SU-DHL-6 (cell line): ENCODE results near the gene ID1.

Experiments
- EZH2phosphoT487 ChIP-seq: fragments of 200-600 bp; sonication (generic), shearing (Covaris generic); conservative IDR thresholded peaks from 2 replicates; pipeline ENCODE4 v1.6.1; 2018; ENCODE audit warnings: mild to moderate bottlenecking, antibody characterized with exemption, low read length, moderate library complexity, mixed read lengths
- TF ChIP-seq, protein P1 (sequence below): fragments of 200-600 bp; sonication (generic); IDR thresholded peaks from one replicate; pipeline ENCODE4 v1.5.1; 2017; ENCODE audit warnings: antibody characterized with exemption, mild to moderate bottlenecking, low read length, moderate library complexity; ENCODE audit not compliant: insufficient read depth, poor library complexity, severe bottlenecking

DNA sequence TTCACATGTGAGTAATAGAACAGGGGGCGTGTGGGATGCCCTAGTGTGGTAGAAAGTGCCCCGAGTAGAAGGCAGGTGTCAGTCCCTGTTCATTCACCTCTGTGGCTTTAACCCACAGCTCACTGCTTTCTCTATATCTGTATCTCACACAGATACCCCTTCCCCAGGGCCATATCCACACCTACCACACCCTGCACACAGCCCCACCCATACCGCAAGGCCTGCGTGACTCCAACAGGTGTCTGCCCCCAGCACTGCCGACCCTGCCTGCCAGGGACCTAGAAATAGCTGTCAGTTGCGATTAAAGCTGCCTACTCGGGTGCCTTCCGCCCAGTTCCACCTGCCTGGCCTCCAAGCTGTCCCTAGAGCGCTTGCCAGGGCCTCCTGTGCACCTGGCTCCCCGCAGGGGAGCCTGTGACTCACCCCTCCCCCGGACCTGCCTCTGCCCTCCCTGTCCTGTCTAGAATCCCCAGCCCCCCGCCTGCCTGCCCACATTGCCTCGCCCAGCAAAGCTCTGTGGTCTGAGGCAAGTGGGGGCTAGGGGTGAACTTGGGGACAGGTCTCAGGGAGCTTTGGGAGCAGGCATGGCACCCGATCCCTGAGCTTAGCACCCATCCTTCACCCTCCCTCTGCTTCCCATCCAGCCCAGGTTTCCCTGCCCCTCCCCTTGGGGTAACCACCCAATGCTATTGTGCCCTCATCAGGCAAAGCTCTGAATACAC is 38.3 kb upstream of the ID1 start:
- TF ChIP-seq, protein P1, sequence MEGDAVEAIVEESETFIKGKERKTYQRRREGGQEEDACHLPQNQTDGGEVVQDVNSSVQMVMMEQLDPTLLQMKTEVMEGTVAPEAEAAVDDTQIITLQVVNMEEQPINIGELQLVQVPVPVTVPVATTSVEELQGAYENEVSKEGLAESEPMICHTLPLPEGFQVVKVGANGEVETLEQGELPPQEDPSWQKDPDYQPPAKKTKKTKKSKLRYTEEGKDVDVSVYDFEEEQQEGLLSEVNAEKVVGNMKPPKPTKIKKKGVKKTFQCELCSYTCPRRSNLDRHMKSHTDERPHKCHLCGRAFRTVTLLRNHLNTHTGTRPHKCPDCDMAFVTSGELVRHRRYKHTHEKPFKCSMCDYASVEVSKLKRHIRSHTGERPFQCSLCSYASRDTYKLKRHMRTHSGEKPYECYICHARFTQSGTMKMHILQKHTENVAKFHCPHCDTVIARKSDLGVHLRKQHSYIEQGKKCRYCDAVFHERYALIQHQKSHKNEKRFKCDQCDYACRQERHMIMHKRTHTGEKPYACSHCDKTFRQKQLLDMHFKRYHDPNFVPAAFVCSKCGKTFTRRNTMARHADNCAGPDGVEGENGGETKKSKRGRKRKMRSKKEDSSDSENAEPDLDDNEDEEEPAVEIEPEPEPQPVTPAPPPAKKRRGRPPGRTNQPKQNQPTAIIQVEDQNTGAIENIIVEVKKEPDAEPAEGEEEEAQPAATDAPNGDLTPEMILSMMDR = peak; percentile 27
- TF ChIP-seq EZH2phosphoT487 = no peak
